Neural cell (in vitro differentiated cells): Measurements from ENCODE around the gene AFAP1.

Experiments
- CTCF ChIP-seq: fragments of 450-650 bp; IDR thresholded peaks from 2 replicates; pipeline ENCODE4 v1.5.1; 2014; ENCODE audit warnings: antibody characterized with exemption, mild to moderate bottlenecking, moderate library complexity; ENCODE audit not compliant: poor library complexity, severe bottlenecking
- EP300 ChIP-seq: fragments of 450-650 bp; conservative IDR thresholded peaks from 2 replicates; pipeline ENCODE4 v1.6.1; 2014; ENCODE audit warnings: antibody characterized with exemption, mild to moderate bottlenecking, moderate library complexity; ENCODE audit not compliant: poor library complexity, severe bottlenecking
- EZH2 ChIP-seq: fragments of 200-600, 300-800 bp; shearing (Covaris generic), sonication (generic); IDR thresholded peaks from 2 replicates; pipeline ENCODE4 v1.6.1; 2014; ENCODE audit warnings: antibody characterized with exemption, low read length, borderline replicate concordance, mild to moderate bottlenecking; ENCODE audit not compliant: insufficient read depth, poor library complexity, severe bottlenecking
- MXI1 ChIP-seq: fragments of 450-650 bp; conservative IDR thresholded peaks from 2 replicates; pipeline ENCODE4 v1.6.1; 2014; ENCODE audit warnings: antibody characterized with exemption, mild to moderate bottlenecking; ENCODE audit not compliant: poor library complexity, severe bottlenecking
- POLR2AphosphoS5 ChIP-seq: IDR thresholded peaks from 2 replicates; pipeline ENCODE4 v1.6.1; 2012
- RAD21 ChIP-seq: fragments of 450-650 bp; conservative IDR thresholded peaks from 2 replicates; pipeline ENCODE4 v1.6.1; 2014; ENCODE audit warnings: antibody characterized with exemption, mild to moderate bottlenecking, moderate library complexity
- REST ChIP-seq: IDR thresholded peaks from 2 replicates; pipeline ENCODE4 v1.6.1; 2012; ENCODE audit warnings: borderline replicate concordance
- TAF1 ChIP-seq: IDR thresholded peaks from 2 replicates; pipeline ENCODE4 v1.6.1; 2012; ENCODE audit warnings: low read depth

GRCh38 chr4:7898385-7898784 lies 41.3 kb downstream of the AFAP1 start:
- no peak for TF ChIP-seq REST
- TF ChIP-seq TAF1: no peak
- no peak for TF ChIP-seq CTCF
- no peak for TF ChIP-seq POLR2AphosphoS5
- no peak for TF ChIP-seq RAD21
- no peak for TF ChIP-seq MXI1
- no peak for TF ChIP-seq EZH2
- no peak for TF ChIP-seq EP300
